GM13977 (cell line): Measurements from ENCODE around the gene PRDM11.

ENCODE experiments used
- DNase-seq: peaks from one replicate; pipeline ENCODE4 v3.0.0; 2012; ENCODE audit warnings: low spot score
- in situ Hi-C: fragments of 300-500 bp; cut with MboI; formaldehyde crosslinking; loops from one replicate; pipeline ENCODE4 v1.12.0; 2022; ENCODE audit warnings: low sequenced_read_pairs, low pct_unique_long_range_greater_than_20kb, mixed read lengths, inconsistent platforms; ENCODE audit not compliant: unreplicated experiment
- TF ChIP-seq, protein P1 (sequence below): IDR thresholded peaks from 2 replicates; pipeline ENCODE4 v1.5.1; 2012; ENCODE audit warnings: mild to moderate bottlenecking, control low read depth; ENCODE audit not compliant: insufficient read depth; ENCODE audit errors: extremely low read depth, missing control alignments

The PRDM11 gene

DNA sequence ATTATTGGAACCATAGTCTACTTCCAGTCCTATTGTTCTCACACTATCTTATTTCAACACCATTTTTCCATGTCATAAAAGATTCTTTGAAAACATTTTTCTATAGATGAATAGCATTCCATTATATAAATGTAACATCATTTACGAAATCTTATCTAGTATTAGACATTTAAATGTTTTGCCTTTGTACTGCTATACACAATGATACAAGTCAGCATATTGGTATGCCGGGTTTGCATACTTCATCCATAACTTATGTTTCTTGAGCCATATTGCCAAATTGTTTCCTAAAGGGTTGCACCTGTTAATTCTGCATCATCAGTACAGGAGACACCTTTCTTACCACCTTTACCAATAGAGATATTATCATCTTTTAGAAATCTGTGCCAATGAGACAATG is 71.6 kb downstream of the PRDM11 start:
- DNase-seq, result no peak
- in situ Hi-C loops, result no loop called here
- TF ChIP-seq, protein P1, sequence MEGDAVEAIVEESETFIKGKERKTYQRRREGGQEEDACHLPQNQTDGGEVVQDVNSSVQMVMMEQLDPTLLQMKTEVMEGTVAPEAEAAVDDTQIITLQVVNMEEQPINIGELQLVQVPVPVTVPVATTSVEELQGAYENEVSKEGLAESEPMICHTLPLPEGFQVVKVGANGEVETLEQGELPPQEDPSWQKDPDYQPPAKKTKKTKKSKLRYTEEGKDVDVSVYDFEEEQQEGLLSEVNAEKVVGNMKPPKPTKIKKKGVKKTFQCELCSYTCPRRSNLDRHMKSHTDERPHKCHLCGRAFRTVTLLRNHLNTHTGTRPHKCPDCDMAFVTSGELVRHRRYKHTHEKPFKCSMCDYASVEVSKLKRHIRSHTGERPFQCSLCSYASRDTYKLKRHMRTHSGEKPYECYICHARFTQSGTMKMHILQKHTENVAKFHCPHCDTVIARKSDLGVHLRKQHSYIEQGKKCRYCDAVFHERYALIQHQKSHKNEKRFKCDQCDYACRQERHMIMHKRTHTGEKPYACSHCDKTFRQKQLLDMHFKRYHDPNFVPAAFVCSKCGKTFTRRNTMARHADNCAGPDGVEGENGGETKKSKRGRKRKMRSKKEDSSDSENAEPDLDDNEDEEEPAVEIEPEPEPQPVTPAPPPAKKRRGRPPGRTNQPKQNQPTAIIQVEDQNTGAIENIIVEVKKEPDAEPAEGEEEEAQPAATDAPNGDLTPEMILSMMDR, result no peak

DNA sequence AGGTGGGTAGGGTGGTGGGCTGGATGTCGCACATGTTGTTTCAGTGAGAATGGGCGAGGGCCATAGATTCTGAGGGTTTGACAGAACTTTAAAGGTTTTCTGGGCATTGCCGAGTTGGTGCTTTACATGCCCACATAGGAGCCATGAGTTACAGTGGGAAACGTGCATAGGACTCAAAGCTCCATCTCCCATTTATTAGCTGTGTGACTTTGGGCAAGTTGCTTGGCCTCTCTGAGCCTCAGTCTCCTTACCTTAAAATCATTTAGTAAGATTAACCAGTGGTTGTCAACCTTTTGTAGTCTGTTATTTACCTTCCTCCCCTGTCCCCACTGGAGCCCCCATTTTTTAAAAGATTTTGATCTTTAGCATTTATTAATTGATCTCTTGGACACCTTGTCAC is 72.3 kb downstream of the PRDM11 start:
- in situ Hi-C loops, result no loop called here
- TF ChIP-seq, protein P1, result no peak
- no peak for DNase-seq

DNA sequence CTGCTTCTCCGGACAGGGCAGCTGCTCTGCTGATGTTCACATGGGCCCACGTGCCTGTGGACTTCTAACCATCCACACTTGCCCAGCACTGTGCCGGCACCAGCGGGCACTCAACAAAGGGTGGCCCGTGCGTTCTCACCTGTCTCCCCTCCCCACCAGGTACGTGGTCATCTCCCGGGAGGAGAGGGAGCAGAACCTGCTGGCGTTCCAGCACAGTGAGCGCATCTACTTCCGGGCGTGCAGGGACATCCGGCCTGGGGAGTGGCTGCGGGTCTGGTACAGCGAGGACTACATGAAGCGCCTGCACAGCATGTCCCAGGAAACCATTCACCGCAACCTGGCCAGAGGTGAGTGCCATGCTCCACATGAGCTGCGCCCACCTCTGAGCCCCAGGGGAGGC is 73.0 kb downstream of the PRDM11 start:
- TF ChIP-seq, protein P1, result no peak
- in situ Hi-C loops, result no loop called here
- DNase-seq, result no peak

DNA sequence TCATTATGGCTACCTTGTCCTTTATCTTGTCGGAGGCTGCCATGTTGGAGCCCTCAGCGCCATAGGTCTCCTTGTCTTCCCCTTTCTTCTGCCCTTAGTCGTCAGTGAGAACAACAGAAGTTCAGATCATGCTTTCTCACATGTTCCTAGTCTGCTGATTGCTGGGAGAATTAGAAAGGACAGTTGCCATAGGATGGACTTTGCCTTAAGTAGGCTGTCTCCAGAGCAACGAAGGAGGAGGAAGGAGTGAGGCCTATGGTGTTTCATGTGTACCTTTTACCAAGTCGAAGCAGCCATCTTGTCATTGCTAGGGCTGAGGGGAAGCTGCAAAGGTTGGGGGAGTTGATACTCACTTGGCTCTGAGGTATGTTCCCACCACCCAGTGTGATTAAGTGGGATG is 77.1 kb downstream of the PRDM11 start:
- no peak for DNase-seq
- in situ Hi-C loops, result no loop called here
- TF ChIP-seq, protein P1, result no peak

DNA sequence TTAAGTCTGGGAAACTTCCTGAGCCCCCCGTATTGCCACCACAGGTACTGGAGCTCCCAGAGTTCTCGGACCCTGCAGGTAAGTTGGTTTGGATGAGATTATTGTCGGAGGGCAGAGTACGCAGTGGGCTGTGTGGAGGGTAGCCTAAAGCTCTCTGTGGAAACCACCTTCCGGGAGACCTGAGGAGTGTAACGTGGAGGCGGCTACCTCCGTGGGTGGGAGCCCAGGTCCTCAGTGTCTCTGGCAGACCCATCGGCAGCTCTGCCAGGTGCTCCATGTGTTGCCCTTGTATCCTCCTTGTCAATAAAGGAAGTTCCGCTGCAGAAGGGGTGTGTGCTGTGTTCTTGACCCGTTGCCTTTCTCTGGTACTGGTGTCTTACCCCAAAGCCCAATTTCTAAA is 78.3 kb downstream of the PRDM11 start:
- DNase-seq, result no peak
- in situ Hi-C loops, result no loop called here
- TF ChIP-seq, protein P1, result no peak

DNA sequence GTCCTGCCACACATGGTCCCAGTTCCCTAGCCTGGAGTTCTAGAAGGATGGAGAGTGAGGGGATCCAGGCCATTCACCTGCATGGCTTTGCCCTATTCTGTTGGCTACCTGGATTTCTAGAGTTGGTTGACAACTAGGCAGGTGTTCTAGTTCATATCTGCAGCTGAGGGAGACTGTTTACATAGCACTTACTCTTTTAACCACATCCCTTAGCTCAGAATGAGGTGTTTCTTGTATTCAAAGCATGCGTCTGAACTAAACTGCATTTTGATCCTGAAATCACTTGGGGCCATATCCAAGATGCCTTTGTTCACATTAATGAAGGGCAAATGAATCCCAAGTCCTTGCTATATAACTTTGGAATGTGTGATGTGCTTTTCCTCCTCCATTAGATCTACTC is 78.8 kb downstream of the PRDM11 start:
- in situ Hi-C loops, result no loop called here
- DNase-seq, result no peak
- TF ChIP-seq, protein P1, result no peak
